ENCODE results near the gene RDX.

The RDX gene

GRCh38 chr11:110296226-110297075 lies at the start of gene RDX:
Gene RDX (minus strand): TSS chr11:110296614. CDS start chr11:110279692, 16,922 bp downstream.
- DNase-seq (ENCODE audit: low read depth) = peak; percentile 51
- TF ChIP-seq CTCF (conservative IDR thresholded peaks at IDR 0.05; ENCODE audit: low read depth, low read length) = no peak
- H3K4me3 ChIP-seq (ENCODE audit: low read length) = peak within 1 kb of the TSS; percentile 86

GRCh38 chr11:110345743-110346142 lies 49.3 kb upstream of the RDX start:
- TF ChIP-seq CTCF (conservative IDR thresholded peaks at IDR 0.05; ENCODE audit: low read depth, low read length) = no peak

GRCh38 chr11:110340436-110340835 lies 44.0 kb upstream of the RDX start:
- no peak for TF ChIP-seq CTCF (conservative IDR thresholded peaks at IDR 0.05; ENCODE audit: low read depth, low read length)
- no peak for DNase-seq (ENCODE audit: low read depth)
- H3K4me3 ChIP-seq (ENCODE audit: low read length) = no peak overlapping the region

More at GRCh38 chr11:110345743-110346142, 49.3 kb upstream of the RDX start:
- no peak for DNase-seq (ENCODE audit: low read depth)
- no peak overlapping the region for H3K4me3 ChIP-seq (ENCODE audit: low read length)

- no peak overlapping the region for H3K4me3 ChIP-seq (ENCODE audit: low read length)
- DNase-seq (ENCODE audit: low read depth) = no peak
- TF ChIP-seq CTCF (conservative IDR thresholded peaks at IDR 0.05; ENCODE audit: low read depth, low read length) = no peak
Measured at GRCh38 chr11:110339456-110340250, 43.2 kb upstream of the RDX start.

- no peak overlapping the region for H3K4me3 ChIP-seq (ENCODE audit: low read length)
- no peak for DNase-seq (ENCODE audit: low read depth)
- TF ChIP-seq CTCF (conservative IDR thresholded peaks at IDR 0.05; ENCODE audit: low read depth, low read length) = no peak
Measured at GRCh38 chr11:110338684-110339083, 42.3 kb upstream of the RDX start.

- no peak overlapping the region for H3K4me3 ChIP-seq (ENCODE audit: low read length)
- peak; percentile 77 for DNase-seq (ENCODE audit: low read depth)
- no peak for TF ChIP-seq CTCF (conservative IDR thresholded peaks at IDR 0.05; ENCODE audit: low read depth, low read length)
Measured at GRCh38 chr11:110337570-110338193, 41.3 kb upstream of the RDX start.

All from retinal pigment epithelial cell (primary cell).